HG02943 (cell line): ENCODE results near the gene TEKT2.

ENCODE experiments used
- ATAC-seq: cut with Tn5 transposase; IDR thresholded peaks from one replicate; pipeline ENCODE4 v1.9.1; 2021; ENCODE audit warnings: mild to moderate bottlenecking, low read depth, moderate library complexity; ENCODE audit not compliant: unreplicated experiment

The TEKT2 gene

GRCh38 chr1:36126797-36127500 lies 43.1 kb downstream of the TEKT2 start:
- no peak for ATAC-seq

GRCh38 chr1:36128126-36128904 lies 44.4 kb downstream of the TEKT2 start:
- no peak for ATAC-seq

DNA sequence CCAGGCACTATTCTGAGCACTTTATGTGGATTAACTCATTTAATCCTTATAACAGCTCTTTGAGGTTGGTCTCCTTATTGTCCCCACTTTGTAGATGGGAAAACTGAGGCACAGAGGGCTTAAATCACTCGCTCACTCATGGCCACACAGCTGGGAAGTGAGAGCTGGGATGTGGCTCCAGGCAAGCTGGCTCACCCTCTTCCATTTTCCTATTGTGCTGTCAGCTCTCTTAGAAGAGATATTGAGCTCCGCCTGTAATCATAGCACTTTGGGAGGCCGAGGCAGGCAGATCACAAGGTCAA lies 45.0 kb downstream of the TEKT2 start:
- ATAC-seq: no peak

DNA sequence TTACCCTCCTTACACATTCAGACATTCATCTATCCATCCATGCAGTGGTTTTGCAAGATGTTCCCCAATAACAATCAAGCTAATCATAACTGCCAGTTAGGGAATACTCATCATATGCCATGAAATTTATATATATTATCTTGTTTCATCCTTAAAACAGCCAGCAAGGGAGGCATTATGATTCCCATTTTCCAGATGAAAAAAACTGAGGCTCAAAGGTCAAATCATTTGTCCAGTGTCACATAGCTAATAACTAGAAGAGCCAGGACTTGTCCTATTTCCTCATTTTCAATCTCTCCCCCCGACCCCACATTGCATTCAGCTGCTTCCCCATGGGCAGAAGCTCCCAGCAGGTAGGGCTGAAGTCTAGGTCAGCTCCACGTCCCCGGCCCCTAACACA lies 48.1 kb downstream of the TEKT2 start:
- ATAC-seq: no peak

DNA sequence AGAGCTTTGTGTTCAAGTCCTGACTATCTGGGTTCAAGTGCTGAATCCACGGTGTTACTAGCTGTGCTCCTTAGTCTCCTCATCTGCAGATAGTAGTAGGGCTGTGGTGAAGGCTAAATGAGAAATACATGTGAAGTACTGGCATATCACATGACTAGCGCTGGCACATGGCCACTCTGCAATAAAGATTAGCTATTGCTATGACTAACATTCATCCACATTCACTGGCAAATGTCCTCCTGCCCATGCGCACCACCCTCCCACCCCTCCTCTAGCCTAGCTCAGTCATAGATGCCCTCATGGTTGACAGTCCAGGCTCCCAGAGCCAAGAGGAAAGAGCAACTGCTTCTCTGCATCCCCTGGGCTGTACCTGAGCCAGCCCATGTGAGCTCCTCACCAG lies 49.6 kb downstream of the TEKT2 start:
- ATAC-seq: no peak

GRCh38 chr1:36134031-36134430 lies 50.1 kb downstream of the TEKT2 start:
- no peak for ATAC-seq

DNA sequence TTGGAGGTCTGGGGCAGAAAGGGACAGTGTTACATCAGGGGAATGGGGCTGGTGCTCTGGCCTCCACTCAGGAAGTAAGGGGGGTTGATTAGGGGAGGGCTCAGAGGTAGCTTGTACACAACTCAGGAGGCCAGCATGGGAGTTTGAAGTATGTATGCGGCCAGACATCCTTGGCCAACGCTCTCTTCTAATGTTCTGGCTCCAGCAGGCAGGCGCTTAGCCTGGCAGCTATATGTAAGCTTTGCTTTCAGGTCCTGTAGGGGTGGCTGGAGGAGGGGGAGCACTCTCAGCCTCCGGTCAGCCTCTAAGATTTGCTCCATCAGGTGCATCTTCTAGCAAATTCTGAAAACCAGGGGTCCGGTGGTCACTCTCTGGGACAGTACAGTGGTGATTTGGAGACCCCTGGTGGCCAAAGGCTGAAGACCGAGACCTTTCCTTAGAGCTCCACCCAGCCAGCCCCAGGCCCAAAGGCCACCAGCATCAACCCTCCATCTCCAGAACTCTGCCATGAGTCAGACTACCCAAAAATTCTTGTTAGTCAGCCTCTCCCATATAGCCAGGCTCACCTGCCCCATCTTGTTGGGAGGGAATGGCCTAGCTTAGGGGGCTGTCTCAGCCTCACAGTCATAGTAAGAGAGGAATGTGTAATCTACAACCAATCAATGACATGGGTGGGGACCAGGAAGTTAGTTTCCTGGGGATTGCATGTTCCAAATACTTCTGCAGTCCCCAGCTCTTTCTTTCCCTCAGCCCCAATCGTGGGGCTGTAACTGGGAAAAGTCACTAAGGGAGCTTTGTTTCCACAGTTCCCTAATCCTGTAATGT lies 50.8 kb downstream of the TEKT2 start:
- no peak for ATAC-seq

DNA sequence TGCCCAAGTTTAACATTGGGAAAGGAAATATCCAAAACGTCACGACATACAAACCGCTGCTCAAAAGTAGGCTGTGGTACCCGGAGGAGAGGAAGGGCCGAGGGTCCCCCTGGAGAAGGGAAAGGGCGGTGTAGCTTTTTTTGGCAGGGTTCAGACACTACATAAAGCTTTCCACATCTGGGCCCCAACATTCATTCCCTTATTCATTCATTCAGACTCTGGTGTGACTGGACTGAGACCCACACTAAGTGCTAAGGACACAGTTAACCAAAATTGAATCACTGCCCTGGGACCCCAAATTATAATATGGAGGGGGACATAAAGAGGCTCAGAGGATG lies 51.4 kb downstream of the TEKT2 start:
- no peak for ATAC-seq

DNA sequence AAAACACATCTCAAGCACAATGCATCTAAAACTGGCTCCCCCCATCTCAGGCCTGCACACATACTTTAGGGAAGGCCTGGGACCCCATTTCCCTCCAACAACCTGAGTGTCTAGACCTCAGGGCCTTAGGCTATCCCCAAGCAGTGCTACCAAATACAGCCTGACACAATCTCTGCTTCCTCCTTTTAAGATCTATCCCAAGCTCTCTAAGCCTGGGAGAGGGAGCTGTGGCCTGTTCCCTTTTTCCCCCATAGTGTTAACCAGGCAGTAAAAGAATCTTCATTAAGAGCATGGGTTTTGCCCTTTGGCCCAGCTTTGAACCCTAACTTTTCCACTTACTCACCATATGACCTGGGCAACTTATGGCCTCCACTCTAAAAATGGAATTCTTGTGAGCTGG lies 51.9 kb downstream of the TEKT2 start:
- ATAC-seq: no peak

GRCh38 chr1:36136535-36136934 lies 52.6 kb downstream of the TEKT2 start:
- ATAC-seq: no peak

- ATAC-seq: no peak
Measured at GRCh38 chr1:36137226-36137625, 53.3 kb downstream of the TEKT2 start.

GRCh38 chr1:36137776-36138175 lies 53.9 kb downstream of the TEKT2 start:
- ATAC-seq: no peak
